Prostate gland (tissue), 2 donors: Measurements from ENCODE around the gene FOXJ3.

Source experiments
- POLR2A ChIP-seq: fragments of 450-650 bp; IDR thresholded peaks from one replicate; pipeline ENCODE4 v1.6.1; 2016; ENCODE audit warnings: antibody characterized with exemption, mild to moderate bottlenecking
- POLR2AphosphoS5 ChIP-seq: sonication (generic); formaldehyde crosslinking; IDR thresholded peaks from one replicate; pipeline ENCODE4 v1.6.1; 2017; ENCODE audit warnings: antibody characterized with exemption
- TF ChIP-seq, protein P1 (sequence below), 4 experiments: fragments of 200-600 bp in 2 of 4; fragments of 450-650 bp in 2 of 4; sonication (generic) in 2 of 4; IDR thresholded peaks; 1 replicate in 3 of 4; 2 replicates in 1 of 4; pipeline ENCODE4 v1.5.1; 2016 to 2019; ENCODE audit warnings: antibody characterized with exemption in 4 of 4, mild to moderate bottlenecking in 2 of 4, moderate library complexity in 2 of 4

- TF ChIP-seq, protein P1, sequence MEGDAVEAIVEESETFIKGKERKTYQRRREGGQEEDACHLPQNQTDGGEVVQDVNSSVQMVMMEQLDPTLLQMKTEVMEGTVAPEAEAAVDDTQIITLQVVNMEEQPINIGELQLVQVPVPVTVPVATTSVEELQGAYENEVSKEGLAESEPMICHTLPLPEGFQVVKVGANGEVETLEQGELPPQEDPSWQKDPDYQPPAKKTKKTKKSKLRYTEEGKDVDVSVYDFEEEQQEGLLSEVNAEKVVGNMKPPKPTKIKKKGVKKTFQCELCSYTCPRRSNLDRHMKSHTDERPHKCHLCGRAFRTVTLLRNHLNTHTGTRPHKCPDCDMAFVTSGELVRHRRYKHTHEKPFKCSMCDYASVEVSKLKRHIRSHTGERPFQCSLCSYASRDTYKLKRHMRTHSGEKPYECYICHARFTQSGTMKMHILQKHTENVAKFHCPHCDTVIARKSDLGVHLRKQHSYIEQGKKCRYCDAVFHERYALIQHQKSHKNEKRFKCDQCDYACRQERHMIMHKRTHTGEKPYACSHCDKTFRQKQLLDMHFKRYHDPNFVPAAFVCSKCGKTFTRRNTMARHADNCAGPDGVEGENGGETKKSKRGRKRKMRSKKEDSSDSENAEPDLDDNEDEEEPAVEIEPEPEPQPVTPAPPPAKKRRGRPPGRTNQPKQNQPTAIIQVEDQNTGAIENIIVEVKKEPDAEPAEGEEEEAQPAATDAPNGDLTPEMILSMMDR (IDR thresholded peaks at IDR 0.05): no peak
- TF ChIP-seq POLR2A (no peak), POLR2AphosphoS5 (no peak)
Measured at GRCh38 chr1:42209526-42210251, 125.3 kb downstream of the FOXJ3 start.
